Activated CD8-positive, alpha-beta memory T cell treated with anti-CD3 and anti-CD28 coated beads for 48 hours (primary cell): ENCODE measurements around the gene LPCAT1.

Experiments used
- DNase-seq, 3 experiments: peaks; one replicate each; pipeline ENCODE4 v3.0.0-alpha.2; 2020; ENCODE audit warnings: low read depth in 2 of 3, low spot score in 2 of 3

Gene LPCAT1

DNA sequence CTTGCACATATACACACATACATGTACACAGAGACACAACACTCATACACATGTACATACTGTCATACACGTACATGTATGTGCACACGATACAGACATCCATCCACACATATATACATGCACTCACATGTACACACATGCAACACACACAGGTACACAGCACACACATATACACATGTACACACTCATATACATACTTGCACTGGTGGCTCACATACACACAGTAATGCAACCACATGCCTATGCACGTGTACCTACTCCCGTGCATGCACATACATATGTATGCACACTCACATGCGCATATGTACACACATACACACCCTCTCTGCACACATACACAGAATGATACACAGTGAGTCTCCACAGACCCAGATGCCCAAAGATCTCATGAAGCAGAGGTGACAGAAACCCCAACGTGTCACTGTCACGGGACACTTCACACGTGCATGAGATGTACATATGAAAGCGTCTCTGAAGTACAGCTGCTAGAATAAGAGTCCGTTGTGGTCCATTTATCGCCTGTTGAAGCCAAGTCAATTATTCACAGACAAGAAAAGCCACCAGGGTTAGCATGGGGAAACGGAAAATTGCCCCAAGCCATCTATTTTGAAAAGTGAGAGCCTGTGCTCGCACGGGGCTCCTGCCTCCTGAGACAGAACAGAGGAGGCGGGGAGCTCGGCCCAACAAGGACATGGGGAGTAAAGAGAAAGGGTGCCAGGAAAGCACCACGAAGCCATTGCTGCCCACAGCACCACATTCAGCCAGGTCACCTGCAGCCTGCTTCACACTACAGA lies 24.9 kb downstream of the LPCAT1 start:
- no peak for DNase-seq

DNA sequence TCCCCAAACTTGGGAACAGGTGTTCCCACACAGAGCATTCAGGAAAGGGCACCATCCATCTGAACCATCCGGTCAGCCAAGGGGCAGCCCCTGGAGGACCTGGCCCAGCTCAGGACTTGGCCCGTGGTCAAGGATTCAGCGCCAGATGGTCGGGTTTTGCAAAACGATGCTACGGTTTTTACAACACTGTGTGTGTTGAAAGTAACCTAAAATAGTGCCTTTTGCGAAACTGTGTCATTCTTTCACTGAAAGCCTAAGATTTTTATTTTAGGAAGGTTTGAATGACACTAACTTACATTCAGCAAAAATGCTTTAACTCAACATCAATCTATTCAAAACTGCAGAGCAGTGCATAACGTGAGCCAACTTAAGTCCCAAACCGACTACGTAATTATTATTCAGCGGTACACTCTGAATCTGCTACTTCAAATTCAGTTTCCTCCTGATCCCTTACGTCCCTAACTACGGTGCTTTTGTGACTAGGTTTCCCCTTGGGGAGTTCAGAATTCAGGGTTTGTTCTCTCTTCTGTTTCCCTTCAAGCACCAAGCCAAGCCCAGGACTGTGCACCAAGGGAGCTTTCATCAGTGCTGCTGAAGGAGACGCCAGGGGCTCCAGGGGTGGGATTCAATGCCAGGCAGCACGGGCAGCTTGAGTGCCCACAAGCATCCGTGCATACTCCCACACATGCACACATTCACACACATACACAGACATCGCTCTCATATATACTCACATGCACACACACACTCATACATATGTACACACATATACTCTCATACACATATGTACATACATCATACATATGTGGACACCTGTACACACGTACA lies 25.8 kb downstream of the LPCAT1 start:
- no peak for DNase-seq

- DNase-seq: no peak
Observed at GRCh38 chr5:1497242-1497777, 26.4 kb downstream of the LPCAT1 start.

GRCh38 chr5:1495525-1495897 lies 28.2 kb downstream of the LPCAT1 start:
- no peak for DNase-seq

- no peak for DNase-seq
Observed at GRCh38 chr5:1494780-1495524, 28.8 kb downstream of the LPCAT1 start.

DNA sequence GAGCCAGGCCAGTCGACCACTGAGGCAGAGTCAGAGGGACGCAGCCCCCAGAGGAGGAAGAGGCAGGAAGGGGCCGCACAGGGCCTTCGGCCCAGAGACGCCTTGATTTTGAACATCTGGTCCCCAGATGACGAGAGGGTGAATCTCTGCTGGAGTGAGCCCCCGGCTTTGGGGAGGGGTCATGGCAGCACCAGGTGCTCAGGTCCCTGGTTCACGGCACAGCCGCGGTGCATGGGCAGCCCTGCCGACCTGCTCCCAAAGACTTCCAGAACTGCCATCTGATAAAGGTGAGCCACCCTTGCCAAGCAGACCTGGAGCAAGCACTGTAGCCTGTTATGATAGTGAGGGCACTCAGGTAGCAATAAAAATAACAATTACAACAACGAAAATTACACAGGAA lies 29.8 kb downstream of the LPCAT1 start:
- DNase-seq: no peak

GRCh38 chr5:1493413-1493812 lies 30.3 kb downstream of the LPCAT1 start:
- no peak for DNase-seq

DNA sequence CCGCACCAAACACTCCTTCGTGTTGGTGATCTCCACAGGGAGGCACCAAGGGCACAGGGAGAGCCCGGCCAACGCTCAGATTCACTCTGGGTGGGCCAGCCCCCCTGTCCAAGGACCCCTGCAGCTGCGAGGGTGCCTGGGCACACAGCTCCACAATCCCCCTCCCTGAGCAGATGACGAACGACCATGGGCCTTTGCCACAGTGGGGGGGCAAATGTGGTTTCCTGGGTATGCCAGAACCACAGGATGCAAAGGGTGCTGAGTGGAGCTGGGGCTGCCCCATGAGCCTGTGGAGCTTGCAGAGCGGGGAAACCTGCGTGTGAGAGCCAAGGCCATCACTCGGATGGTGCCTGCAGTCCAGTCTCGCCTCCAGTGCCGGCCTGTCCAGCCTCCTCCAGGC lies 31.0 kb downstream of the LPCAT1 start:
- no peak for DNase-seq

DNA sequence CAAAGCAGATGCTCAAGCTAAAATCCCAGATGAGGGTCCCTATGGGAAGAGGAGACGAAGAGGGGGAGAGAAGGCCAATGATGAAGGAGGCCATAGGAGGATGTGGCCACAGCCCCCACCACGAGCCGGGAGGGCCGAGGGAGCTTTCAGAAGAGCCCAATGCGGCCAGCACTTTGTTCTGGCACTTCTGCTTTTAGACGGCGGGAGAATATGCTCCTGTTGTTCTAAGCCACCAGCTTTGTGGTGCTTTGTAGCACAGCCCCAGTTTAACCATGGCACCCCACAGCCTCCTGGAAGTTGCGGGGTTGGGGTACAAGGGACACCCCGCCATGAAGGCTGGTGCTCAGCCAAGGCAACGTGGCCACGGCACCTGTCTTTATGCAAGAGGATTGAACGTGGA lies 33.4 kb downstream of the LPCAT1 start:
- no peak for DNase-seq

GRCh38 chr5:1489754-1490153 lies 34.0 kb downstream of the LPCAT1 start:
- DNase-seq: no peak

- peak in 2 of 3 experiments; percentile 30 to 49 for DNase-seq
Observed at GRCh38 chr5:1488882-1489680, 34.7 kb downstream of the LPCAT1 start.

DNA sequence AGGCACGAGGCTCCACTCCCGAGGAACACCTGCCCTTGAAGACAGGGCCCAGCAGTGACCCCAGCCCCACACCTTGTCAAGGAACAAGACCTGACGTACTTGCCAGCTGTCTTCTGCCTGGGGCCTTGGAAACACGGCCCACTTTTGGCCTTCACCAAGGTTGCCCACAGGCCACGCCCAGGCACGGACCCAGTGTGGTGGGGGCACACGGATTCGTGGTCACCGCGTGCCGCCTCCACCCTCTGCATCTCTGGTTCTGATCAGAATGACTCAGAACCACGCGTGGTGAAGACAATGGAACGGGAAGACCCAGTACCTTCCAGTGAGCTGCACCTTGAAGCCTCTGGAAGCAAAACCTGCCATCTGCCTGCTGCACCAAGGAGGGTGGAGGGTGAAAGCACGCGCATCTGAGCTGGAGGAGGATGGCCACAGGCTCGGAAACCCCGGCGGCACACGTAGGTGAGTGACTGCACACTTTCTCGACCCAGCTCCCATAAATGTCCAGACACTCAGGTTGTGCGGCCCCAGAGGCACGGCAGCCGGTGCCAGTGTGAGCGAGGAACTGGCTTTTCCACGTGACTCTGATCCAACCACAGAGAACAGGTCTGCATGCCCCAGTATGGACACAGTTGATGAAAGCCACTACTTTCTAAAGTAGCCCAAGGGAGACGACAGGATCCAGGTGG lies 36.5 kb downstream of the LPCAT1 start:
- no peak for DNase-seq

GRCh38 chr5:1486271-1486670 lies 37.5 kb downstream of the LPCAT1 start:
- no peak for DNase-seq

- no peak for DNase-seq
Observed at GRCh38 chr5:1485579-1486118, 38.1 kb downstream of the LPCAT1 start.

DNA sequence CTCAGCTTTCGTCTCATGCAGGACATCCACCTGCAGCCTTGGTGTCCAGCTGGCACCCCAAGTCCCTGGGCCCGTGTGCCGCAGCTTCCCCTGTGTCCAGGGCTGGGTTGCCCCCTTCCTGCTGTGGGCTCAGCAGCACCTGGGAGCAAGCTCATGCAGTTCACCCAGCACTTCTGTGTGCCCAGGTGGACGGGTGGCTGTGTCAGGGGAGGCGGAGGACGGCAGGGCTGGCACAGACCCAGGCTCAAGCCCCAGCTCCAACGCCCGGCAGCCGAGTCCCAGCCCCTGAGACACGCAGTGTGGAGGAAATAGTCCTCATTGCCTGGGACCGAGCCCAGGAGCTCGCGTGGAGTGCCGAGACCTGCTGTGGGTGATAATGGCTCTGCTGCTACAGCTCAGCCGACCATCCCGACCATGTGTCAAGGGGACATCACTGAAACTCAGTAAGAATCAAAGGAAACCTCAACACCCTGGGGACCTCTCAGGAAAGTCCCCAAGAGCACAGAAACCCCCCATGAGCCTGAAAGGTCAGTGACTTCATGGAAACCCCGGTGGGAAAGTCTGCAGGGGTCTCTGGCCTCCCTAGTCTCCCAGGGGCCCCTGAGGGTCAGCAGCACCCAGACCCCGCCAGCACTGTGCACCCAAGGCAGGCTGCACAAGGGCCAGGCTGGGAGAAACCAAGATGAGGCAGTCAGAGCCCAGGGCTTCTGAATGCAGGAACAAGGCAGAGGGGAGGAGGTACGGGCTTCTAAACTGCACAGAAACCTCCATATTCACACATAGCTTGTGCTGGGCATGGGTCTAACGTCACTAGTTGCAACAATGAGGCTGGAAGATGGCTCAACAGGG lies 38.8 kb downstream of the LPCAT1 start:
- no peak for DNase-seq

- DNase-seq: no peak
Observed at GRCh38 chr5:1483856-1484729, 39.7 kb downstream of the LPCAT1 start.

- DNase-seq: no peak
Observed at GRCh38 chr5:1483064-1483463, 40.7 kb downstream of the LPCAT1 start.

DNA sequence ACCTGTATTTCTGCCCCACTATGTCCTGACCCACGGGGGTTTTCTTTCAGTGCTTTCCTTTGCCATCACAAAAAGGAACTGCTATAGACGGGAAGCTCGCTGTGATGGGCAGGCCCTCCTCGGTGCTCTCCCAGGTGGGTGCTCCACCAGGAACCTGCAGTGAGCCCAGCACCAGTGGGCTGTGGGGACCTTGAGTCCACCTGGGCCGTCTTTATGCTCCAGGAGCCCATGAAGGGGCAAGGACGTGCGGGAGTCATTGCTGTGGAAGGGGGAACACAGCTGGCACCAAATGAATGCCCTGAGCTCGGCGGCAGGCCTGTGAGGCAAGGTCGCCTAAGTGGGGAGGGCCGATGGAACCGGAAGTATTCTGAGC lies 41.8 kb downstream of the LPCAT1 start:
- DNase-seq: no peak
